ENCODE measurements around the gene GSTM4. TPM values are rescaled to one million over a fixed set of nuclear protein-coding genes. Genes with fewer than 3 reads are reported as not detected.
"Not testable (repeated sequence)": the region's sequence is repeated elsewhere in the genome, so short reads cannot be mapped to it uniquely, and the experiment has no call there.

GSTM4 gene
- total RNA-seq, 1 experiment from 2014 or later, result 22.0 TPM

- BruUV-seq (replicated peaks); DNase-seq (ENCODE audit: low read depth, low spot score); POLR2A ChIA-PET; ATAC-seq; in situ Hi-C loops (cut with HindIII; ENCODE audit: low pct_unique_long_range_greater_than_20kb, low sequenced_read_pairs); intact Hi-C loops (cut with micrococcal nuclease; ENCODE audit: unreplicated experiment); CTCF ChIA-PET; H3K36me3 ChIP-seq (ENCODE audit: control insufficient read depth, insufficient read depth, low read length); H3K4me1 ChIP-seq (ENCODE audit: control insufficient read depth, insufficient read depth, low read length); H3K9me3 ChIP-seq (ENCODE audit: control insufficient read depth, insufficient read depth, low read depth, low read length); H3K4me3 ChIP-seq (ENCODE audit: low read depth in 2 of 2, low read length in 2 of 2); H3K27me3 ChIP-seq (ENCODE audit: control insufficient read depth, insufficient read depth, low read length); H3K27ac ChIP-seq (ENCODE audit: low read length): not testable (repeated sequence)
These were observed 18.0 kb downstream of the GSTM4 start for GRCh38 chr1:109673861-109674260.

- H3K27ac ChIP-seq (ENCODE audit: low read length); DNase-seq (ENCODE audit: low read depth, low spot score); H3K4me1 ChIP-seq (ENCODE audit: control insufficient read depth, insufficient read depth, low read length); intact Hi-C loops (cut with micrococcal nuclease; ENCODE audit: unreplicated experiment); POLR2A ChIA-PET; H3K9me3 ChIP-seq (ENCODE audit: control insufficient read depth, insufficient read depth, low read depth, low read length); in situ Hi-C loops (cut with HindIII; ENCODE audit: low pct_unique_long_range_greater_than_20kb, low sequenced_read_pairs); CTCF ChIA-PET; BruUV-seq (replicated peaks); H3K4me3 ChIP-seq (ENCODE audit: low read depth in 2 of 2, low read length in 2 of 2); H3K36me3 ChIP-seq (ENCODE audit: control insufficient read depth, insufficient read depth, low read length); H3K27me3 ChIP-seq (ENCODE audit: control insufficient read depth, insufficient read depth, low read length); ATAC-seq: not testable (repeated sequence)
These were observed 20.9 kb downstream of the GSTM4 start for GRCh38 chr1:109676683-109677381.

- ChIA-PET POLR2A (no interaction called here), CTCF (no interaction called here)
- no peak for DNase-seq (ENCODE audit: low read depth, low spot score)
- Histone ChIP-seq H3K27ac (ENCODE audit: low read length) (no peak overlapping the region), H3K4me3 (ENCODE audit: low read depth in 2 of 2, low read length in 2 of 2) (no peak overlapping the region), H3K9me3 (ENCODE audit: control insufficient read depth, insufficient read depth, low read depth, low read length) (no peaks in the 10 kb centered on the region), H3K4me1 (ENCODE audit: control insufficient read depth, insufficient read depth, low read length) (no peaks in the 10 kb centered on the region), H3K27me3 (ENCODE audit: control insufficient read depth, insufficient read depth, low read length) (no peaks in the 10 kb centered on the region), H3K36me3 (ENCODE audit: control insufficient read depth, insufficient read depth, low read length) (no peaks in the 10 kb centered on the region)
- intact Hi-C loops (cut with micrococcal nuclease; ENCODE audit: unreplicated experiment), result no loop called here
- TF ChIP-seq POLR2AphosphoS5 (IDR thresholded peaks at IDR 0.05; ENCODE audit: low read depth, low read length), result no peak
- no peak for TF ChIP-seq REST (IDR thresholded peaks at IDR 0.05; ENCODE audit: insufficient read depth in 1 of 2, low read depth in 2 of 2, low read length in 1 of 2)
- TF ChIP-seq CTCF (IDR thresholded peaks at IDR 0.05), result no peak
- no peak for TF ChIP-seq SIN3A (IDR thresholded peaks at IDR 0.05; ENCODE audit: borderline replicate concordance, insufficient read depth, low read depth, low read length)
- no peak for TF ChIP-seq TCF7L2 (IDR thresholded peaks at IDR 0.05; ENCODE audit: low read depth, low read length)
- ATAC-seq, result no peak
- in situ Hi-C loops (cut with HindIII; ENCODE audit: low pct_unique_long_range_greater_than_20kb, low sequenced_read_pairs), result no loop called here
- no TSS peak for BruUV-seq (replicated peaks)
These were observed 21.6 kb downstream of the GSTM4 start for GRCh38 chr1:109677459-109677858.

GRCh38 chr1:109678637-109679036, 22.7 kb downstream of the GSTM4 start:
- intact Hi-C loops (cut with micrococcal nuclease; ENCODE audit: unreplicated experiment); H3K36me3 ChIP-seq (ENCODE audit: control insufficient read depth, insufficient read depth, low read length); H3K27me3 ChIP-seq (ENCODE audit: control insufficient read depth, insufficient read depth, low read length); BruUV-seq (replicated peaks); H3K4me1 ChIP-seq (ENCODE audit: control insufficient read depth, insufficient read depth, low read length); CTCF ChIA-PET; H3K9me3 ChIP-seq (ENCODE audit: control insufficient read depth, insufficient read depth, low read depth, low read length); H3K27ac ChIP-seq (ENCODE audit: low read length); H3K4me3 ChIP-seq (ENCODE audit: low read depth in 2 of 2, low read length in 2 of 2); ATAC-seq; in situ Hi-C loops (cut with HindIII; ENCODE audit: low pct_unique_long_range_greater_than_20kb, low sequenced_read_pairs); DNase-seq (ENCODE audit: low read depth, low spot score); POLR2A ChIA-PET: not testable (repeated sequence)

- H3K4me3 ChIP-seq (ENCODE audit: low read depth in 2 of 2, low read length in 2 of 2); BruUV-seq (replicated peaks); H3K9me3 ChIP-seq (ENCODE audit: control insufficient read depth, insufficient read depth, low read depth, low read length); DNase-seq (ENCODE audit: low read depth, low spot score); H3K27me3 ChIP-seq (ENCODE audit: control insufficient read depth, insufficient read depth, low read length); intact Hi-C loops (cut with micrococcal nuclease; ENCODE audit: unreplicated experiment); CTCF ChIA-PET; POLR2A ChIA-PET; in situ Hi-C loops (cut with HindIII; ENCODE audit: low pct_unique_long_range_greater_than_20kb, low sequenced_read_pairs); ATAC-seq; H3K4me1 ChIP-seq (ENCODE audit: control insufficient read depth, insufficient read depth, low read length); H3K27ac ChIP-seq (ENCODE audit: low read length); H3K36me3 ChIP-seq (ENCODE audit: control insufficient read depth, insufficient read depth, low read length): not testable (repeated sequence)
These were observed 28.9 kb downstream of the GSTM4 start for GRCh38 chr1:109684777-109685176.

All from Panc1 (cell line).